ENCODE data around the gene ACTN3.
A peak's percentile ranks its signal among the peaks of the same experiment; 100 is the strongest.
"Not testable (repeated sequence)": the region's sequence is repeated elsewhere in the genome, so short reads cannot be mapped to it uniquely, and the experiment has no call there.

ACTN3 gene

GRCh38 chr11:66567787-66568123 is 21.1 kb downstream of the ACTN3 start:
- no peak for DNase-seq

GRCh38 chr11:66568124-66568916 is 21.6 kb downstream of the ACTN3 start, which contains the start of gene CTSF:
TSS of gene CTSF (minus strand) at chr11:66568606. CDS start at chr11:66568486, 120 bp downstream.
- peak; percentile 76 for DNase-seq

GRCh38 chr11:66569076-66569475 is 22.4 kb downstream of the ACTN3 start:
- no peak for DNase-seq

- DNase-seq = no peak
These were observed 23.6 kb downstream of the ACTN3 start for GRCh38 chr11:66570079-66570849.

GRCh38 chr11:66570850-66571180 is 24.1 kb downstream of the ACTN3 start:
- DNase-seq = no peak

GRCh38 chr11:66579017-66579606 is 32.4 kb downstream of the ACTN3 start:
- DNase-seq = peak; percentile 36

- no peak for DNase-seq
These were observed 34.1 kb downstream of the ACTN3 start for GRCh38 chr11:66580803-66581202.

- DNase-seq = no peak
These were observed 34.6 kb downstream of the ACTN3 start for GRCh38 chr11:66581261-66581660.

GRCh38 chr11:66582565-66583147 is 36.0 kb downstream of the ACTN3 start:
- DNase-seq = not testable (repeated sequence)

- DNase-seq = not testable (repeated sequence)
These were observed 38.7 kb downstream of the ACTN3 start for GRCh38 chr11:66585447-66585846.

GRCh38 chr11:66586136-66586535 is 39.4 kb downstream of the ACTN3 start:
- no peak for DNase-seq

- not testable (repeated sequence) for DNase-seq
These were observed 42.6 kb downstream of the ACTN3 start for GRCh38 chr11:66589315-66589714.

GRCh38 chr11:66589996-66590675 is 43.4 kb downstream of the ACTN3 start:
- DNase-seq = no peak

GRCh38 chr11:66591175-66591574 is 44.5 kb downstream of the ACTN3 start:
- DNase-seq = no peak

- peak; percentile 85 for DNase-seq
These were observed 46.0 kb downstream of the ACTN3 start, which contains the start of the genes CCDC87 and CCS for GRCh38 chr11:66592457-66593302. TSS of gene CCDC87 (minus strand) at chr11:66593063. CDS start at chr11:66593015, 48 bp downstream. TSS of gene CCS (plus strand) at chr11:66593185. CDS start at chr11:66593262, 77 bp downstream.

- peak; percentile 41 for DNase-seq
These were observed 46.6 kb downstream of the ACTN3 start for GRCh38 chr11:66593303-66593635.

GRCh38 chr11:66593650-66594049 is 46.9 kb downstream of the ACTN3 start:
- no peak for DNase-seq

- DNase-seq = no peak
These were observed 48.7 kb downstream of the ACTN3 start for GRCh38 chr11:66595245-66595904.

GRCh38 chr11:66598993-66599392 is 52.3 kb downstream of the ACTN3 start:
- no peak for DNase-seq

- no peak for DNase-seq
These were observed 53.5 kb downstream of the ACTN3 start for GRCh38 chr11:66600219-66600618.

- no peak for DNase-seq
These were observed 54.0 kb downstream of the ACTN3 start for GRCh38 chr11:66600631-66601233.
